Left colon (tissue), 2 donors: ENCODE results near the gene BCL2L12. TPM values are rescaled to one million over a fixed set of nuclear protein-coding genes. Genes with fewer than 3 reads are reported as not detected.
A peak's percentile ranks its signal among the peaks of the same experiment; 100 is the strongest.

Source experiments
- ATAC-seq: fragments of 200-7000 bp; cut with Tn5 transposase; one replicate; pipeline ENCODE4 v1.9.1; 2020; ENCODE audit warnings: mild to moderate bottlenecking, moderate library complexity
- DNase-seq, 2 donors: peaks; one replicate each; pipeline ENCODE4 v3.0.0-alpha.2; 2020
- intact Hi-C, 2 donors: fragments of 100-400 bp; cut with DNase I in 1 of 2; cut with micrococcal nuclease in 1 of 2; formaldehyde crosslinking; loops; one replicate each; pipeline versions ENCODE4 v1.11.2 to v1.14.0; 2022; cut with DNase I, micrococcal nuclease
- total RNA-seq, 2 donors: library from RNA; stranded (reverse); fragmentation: NEBNext Ultra II Directional; extraction: Animal tissue kit (Norgen Biotek cat#: 25700); gene quantifications; one replicate each; pipeline ENCODE4 v1.2.1, GENCODE V29; 2021
- donor health status: DM: no; HTN: no; CAD: no.
- donor health status: DM: yes; HTN: yes; CAD: no.

The BCL2L12 gene
- total RNA-seq, 2 donors from 2014 or later, result 13.8 to 14.9 TPM

GRCh38 chr19:49658139-49658517 lies 7.6 kb upstream of the BCL2L12 start:
- intact Hi-C loops, result no loop called here
- no peak for ATAC-seq
- DNase-seq, result no peak

- ATAC-seq (no peak), DNase-seq (no peak)
- intact Hi-C loops, result no loop called here
Measured at GRCh38 chr19:49658566-49659442, 6.9 kb upstream of the BCL2L12 start.

- DNase-seq, result no peak
- intact Hi-C loops, result no loop called here
- ATAC-seq, result no peak
Measured at GRCh38 chr19:49660338-49660961, 5.3 kb upstream of the BCL2L12 start.

- ATAC-seq, result no peak
- intact Hi-C loops, result no loop called here
- no peak for DNase-seq
Measured at GRCh38 chr19:49662011-49662410, 3.7 kb upstream of the BCL2L12 start.

- no peak for DNase-seq
- ATAC-seq, result no peak
- intact Hi-C loops, result no loop called here
Measured at GRCh38 chr19:49663224-49663623, 2.5 kb upstream of the BCL2L12 start.

GRCh38 chr19:49664171-49665035 lies 1.3 kb upstream of the BCL2L12 start:
- intact Hi-C loops, result no loop called here
- DNase-seq, result peak; percentile 91 to 97
- ATAC-seq, result peak; percentile 78

- DNase-seq (no peak), ATAC-seq (no peak)
- intact Hi-C loops, result no loop called here
Measured at GRCh38 chr19:49665036-49665350, 740 bp upstream of the BCL2L12 start.

GRCh38 chr19:49666120-49666444 lies 349 bp downstream of the BCL2L12 start:
- intact Hi-C loops, result no loop called here
- no peak for ATAC-seq
- no peak for DNase-seq

GRCh38 chr19:49667473-49667872 lies 1.7 kb downstream of the BCL2L12 start:
- no peak for DNase-seq
- no peak for ATAC-seq
- intact Hi-C loops, result no loop called here

- intact Hi-C loops, result no loop called here
- DNase-seq, result no peak
- no peak for ATAC-seq
Measured at GRCh38 chr19:49669516-49669915, 3.8 kb downstream of the BCL2L12 start.

GRCh38 chr19:49672131-49672919 lies 6.6 kb downstream of the BCL2L12 start:
- ATAC-seq, result peak; percentile 26
- intact Hi-C loops, result no loop called here
- DNase-seq, result peak; percentile 78 to 85

- ATAC-seq (peak; percentile 59), DNase-seq (peak; percentile 87)
- intact Hi-C loops, result no loop called here
Measured at GRCh38 chr19:49676136-49676783, 10.5 kb downstream of the BCL2L12 start.

- peak; percentile 78 for ATAC-seq
- intact Hi-C loops, result no loop called here
- DNase-seq, result peak; percentile 99 to 100
Measured at GRCh38 chr19:49676784-49677230, 11.1 kb downstream of the BCL2L12 start.

- DNase-seq (peak in 1 of 2 donors; percentile 61), ATAC-seq (peak; percentile 10)
- intact Hi-C loops, result no loop called here
Measured at GRCh38 chr19:49677231-49677900, 11.6 kb downstream of the BCL2L12 start, which contains the start of gene PRMT1. PRMT1 (plus strand) TSS chr19:49677271; CDS start chr19:49677281, 10 bp downstream.

GRCh38 chr19:49677901-49678674 lies 12.4 kb downstream of the BCL2L12 start:
- intact Hi-C loops, result no loop called here
- no peak for ATAC-seq
- DNase-seq, result peak; percentile 69 to 85

- ATAC-seq, result no peak
- intact Hi-C loops, result no loop called here
- DNase-seq, result no peak
Measured at GRCh38 chr19:49678985-49679770, 13.4 kb downstream of the BCL2L12 start.
